Placental epithelial cell (primary cell): ENCODE measurements around the gene PNISR. TPM values are rescaled to one million over a fixed set of nuclear protein-coding genes. Genes with fewer than 3 reads are reported as not detected.

Experiments
- total RNA-seq: library from RNA; depleted of rRNA; stranded (reverse); fragments of >200 nt; gene quantifications from 2 replicates; pipeline ENCODE4 v1.2.3, GENCODE V29; 2012

Gene PNISR, protein sequence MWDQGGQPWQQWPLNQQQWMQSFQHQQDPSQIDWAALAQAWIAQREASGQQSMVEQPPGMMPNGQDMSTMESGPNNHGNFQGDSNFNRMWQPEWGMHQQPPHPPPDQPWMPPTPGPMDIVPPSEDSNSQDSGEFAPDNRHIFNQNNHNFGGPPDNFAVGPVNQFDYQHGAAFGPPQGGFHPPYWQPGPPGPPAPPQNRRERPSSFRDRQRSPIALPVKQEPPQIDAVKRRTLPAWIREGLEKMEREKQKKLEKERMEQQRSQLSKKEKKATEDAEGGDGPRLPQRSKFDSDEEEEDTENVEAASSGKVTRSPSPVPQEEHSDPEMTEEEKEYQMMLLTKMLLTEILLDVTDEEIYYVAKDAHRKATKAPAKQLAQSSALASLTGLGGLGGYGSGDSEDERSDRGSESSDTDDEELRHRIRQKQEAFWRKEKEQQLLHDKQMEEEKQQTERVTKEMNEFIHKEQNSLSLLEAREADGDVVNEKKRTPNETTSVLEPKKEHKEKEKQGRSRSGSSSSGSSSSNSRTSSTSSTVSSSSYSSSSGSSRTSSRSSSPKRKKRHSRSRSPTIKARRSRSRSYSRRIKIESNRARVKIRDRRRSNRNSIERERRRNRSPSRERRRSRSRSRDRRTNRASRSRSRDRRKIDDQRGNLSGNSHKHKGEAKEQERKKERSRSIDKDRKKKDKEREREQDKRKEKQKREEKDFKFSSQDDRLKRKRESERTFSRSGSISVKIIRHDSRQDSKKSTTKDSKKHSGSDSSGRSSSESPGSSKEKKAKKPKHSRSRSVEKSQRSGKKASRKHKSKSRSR
- 59.0 and 89.1 TPM in 2 replicates for total RNA-seq

GRCh38 chr6:99424761-99425646, at the start of gene PNISR:
TSS of gene PNISR (minus strand) at chr6:99425308. CDS start at chr6:99414659, 10,649 bp downstream.

GRCh38 chr6:99393698-99394531, 31.2 kb downstream of the PNISR start, which contains the start of gene COQ3:
TSS of gene COQ3 (minus strand) at chr6:99394195. CDS start at chr6:99394179, 16 bp downstream.

DNA sequence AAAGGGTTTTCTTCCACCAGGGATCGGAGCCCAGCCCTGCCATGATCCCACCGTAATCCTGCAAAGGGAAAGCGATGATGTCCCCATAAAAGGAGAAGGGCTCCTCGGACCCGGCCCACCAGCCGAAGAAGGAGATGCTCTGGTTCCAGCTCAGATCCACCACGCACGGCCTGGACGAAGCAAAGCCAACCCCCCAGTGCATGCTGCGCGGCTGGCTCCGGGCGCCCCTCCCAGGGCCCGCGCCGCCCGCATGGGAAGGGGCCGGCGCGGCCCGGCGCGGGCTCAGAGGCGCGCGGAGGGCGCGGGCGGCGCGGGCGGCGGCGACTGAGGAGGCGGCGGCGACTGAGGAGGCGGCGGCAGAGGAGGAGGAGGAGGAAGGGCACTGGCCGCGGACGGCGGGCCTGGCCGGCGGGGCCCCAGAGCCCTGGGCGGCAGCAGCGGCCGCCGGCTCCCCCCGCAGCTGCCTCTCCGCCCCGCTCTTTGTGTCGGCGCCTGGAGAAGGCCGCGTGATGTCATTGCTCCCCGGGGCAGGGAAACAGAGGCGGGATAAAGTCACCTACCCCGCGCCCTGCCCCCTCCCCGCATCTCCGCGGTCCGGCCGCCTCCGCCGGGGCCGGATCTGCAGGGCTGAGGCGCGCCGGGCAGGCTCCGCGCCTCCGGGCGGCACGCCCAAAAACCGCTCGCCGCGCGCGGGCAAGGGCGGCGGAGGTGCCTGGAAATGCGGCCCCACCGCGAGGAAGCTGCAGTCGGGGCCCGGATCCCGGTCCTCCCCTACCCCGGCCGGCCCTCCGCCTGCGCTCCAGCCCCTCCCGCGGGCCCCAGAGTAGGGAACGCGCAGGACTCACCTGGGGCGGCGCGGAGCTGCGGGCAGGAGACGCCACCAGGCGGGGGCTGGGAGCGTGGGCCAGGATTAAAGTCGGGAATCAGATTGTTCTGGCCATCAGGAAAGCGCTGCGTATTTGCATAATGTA, 75.7 kb downstream of the PNISR start, which contains the start of gene FAXC:
Gene FAXC (minus strand): TSS at position 504 of the 971 bp plus-strand sequence. CDS start 302 bp downstream, at position 202.

Other genes with a start within 250 kb of the PNISR start
- 3.6 and 6.3 TPM in 2 replicates for gene FAXC, start 75.6 kb downstream of the PNISR start, total RNA-seq
- gene COQ3, start 31.1 kb downstream of the PNISR start, total RNA-seq: 1.6 and 7.9 TPM in 2 replicates
- gene USP45, start 90.1 kb upstream of the PNISR start, total RNA-seq: 10.6 and 12.0 TPM in 2 replicates
- gene CCNC, start 143.4 kb upstream of the PNISR start, total RNA-seq: 99.3 and 129 TPM in 2 replicates
- not detected in 2 replicates for gene PRDM13, start 181.5 kb upstream of the PNISR start, total RNA-seq